MM.1S (cell line): ENCODE measurements around the gene CSGALNACT2.

Experiments
- DNase-seq: peaks from one replicate; pipeline ENCODE4 v3.0.0-alpha.2; 2015
- H2AFZ ChIP-seq: fragments of 300-600 bp; sonication (generic); 2 replicates; pipeline ENCODE4 v1.6.0; 2016; ENCODE audit warnings: antibody characterized with exemption, low read length
- H3F3A ChIP-seq: fragments of 300-600 bp; sonication (generic); 2 replicates; pipeline ENCODE4 v1.6.1; 2016; ENCODE audit warnings: mild to moderate bottlenecking, antibody characterized with exemption, low read length, moderate library complexity, mixed read lengths; ENCODE audit not compliant: insufficient read depth
- H3K27ac ChIP-seq: fragments of 300-600 bp; sonication (generic); 2 replicates; pipeline ENCODE4 v1.5.1; 2016; ENCODE audit warnings: mild to moderate bottlenecking, low read length
- H3K27me3 ChIP-seq: fragments of 300-600 bp; sonication (generic); replicated peaks from 2 replicates; pipeline ENCODE4 v1.6.0; 2016; ENCODE audit warnings: low read length; ENCODE audit not compliant: insufficient read depth
- H3K36me3 ChIP-seq: fragments of 300-600 bp; sonication (generic); replicated peaks from 2 replicates; pipeline ENCODE4 v1.6.1; 2016; ENCODE audit warnings: mild to moderate bottlenecking, low read length, mixed read lengths; ENCODE audit not compliant: insufficient read depth
- H3K4me1 ChIP-seq: fragments of 300-600 bp; sonication (generic); 2 replicates; pipeline ENCODE4 v1.6.1; 2016; ENCODE audit warnings: low read length, mixed read lengths
- H3K4me2 ChIP-seq: fragments of 300-600 bp; sonication (generic); 2 replicates; pipeline ENCODE4 v1.6.0; 2016; ENCODE audit warnings: low read depth, low read length
- H3K4me3 ChIP-seq: fragments of 300-600 bp; sonication (generic); 2 replicates; pipeline ENCODE4 v1.5.1; 2016; ENCODE audit warnings: low read length, mixed read lengths
- H3K79me2 ChIP-seq: fragments of 300-600 bp; sonication (generic); 2 replicates; pipeline ENCODE4 v1.6.1; 2016; ENCODE audit warnings: mixed run types, low read length, mixed read lengths
- H3K9ac ChIP-seq: fragments of 300-600 bp; sonication (generic); 2 replicates; pipeline ENCODE4 v1.6.1; 2016; ENCODE audit warnings: low read length, mixed read lengths
- H3K9me2 ChIP-seq: fragments of 300-600 bp; sonication (generic); replicated peaks from 2 replicates; pipeline ENCODE4 v1.6.1; 2016; ENCODE audit warnings: mild to moderate bottlenecking, low read length, mixed read lengths; ENCODE audit not compliant: insufficient read depth
- H3K9me3 ChIP-seq: fragments of 300-600 bp; sonication (generic); replicated peaks from 2 replicates; pipeline ENCODE4 v1.6.1; 2016; ENCODE audit warnings: mild to moderate bottlenecking, low read length, mixed read lengths; ENCODE audit not compliant: insufficient read depth
- H4K20me1 ChIP-seq: fragments of 300-600 bp; sonication (generic); 2 replicates; pipeline ENCODE4 v1.6.1; 2016; ENCODE audit warnings: mild to moderate bottlenecking, low read length, moderate library complexity, mixed read lengths; ENCODE audit not compliant: insufficient read depth
- CTCF ChIP-seq: fragments of 300-600 bp; sonication (generic); IDR thresholded peaks from 2 replicates; pipeline ENCODE4 v1.5.1; 2016; ENCODE audit warnings: antibody characterized with exemption, low read length, mixed read lengths
- EZH2 ChIP-seq: fragments of 300-600 bp; sonication (generic); optimal IDR thresholded peaks from 2 replicates; pipeline ENCODE3; 2017; ENCODE audit warnings: low read depth, mild to moderate bottlenecking, antibody characterized with exemption, low read length, mixed read lengths
- EZH2phosphoT487 ChIP-seq: fragments of 300-600 bp; sonication (generic); IDR thresholded peaks from 2 replicates; pipeline ENCODE4 v1.6.1; 2018; ENCODE audit warnings: antibody characterized with exemption, low read length

Gene CSGALNACT2

GRCh38 chr10:43151371-43151770 lies 13.1 kb downstream of the CSGALNACT2 start:
- no peak overlapping the region for H3K4me2 ChIP-seq
- no peak overlapping the region for H3K27ac ChIP-seq
- no peaks in the 10 kb centered on the region for H3K27me3 ChIP-seq
- H3K9ac ChIP-seq, result no peak overlapping the region
- DNase-seq, result no peak
- no peaks in the 10 kb centered on the region for H3K9me2 ChIP-seq
- peaks cover 99% of the 10 kb centered on the region for H3K79me2 ChIP-seq
- H3K4me1 ChIP-seq, result peaks cover 4% of the 10 kb centered on the region; the same call in 1 of the 2 replicates
- H3F3A ChIP-seq, result no peaks in the 10 kb centered on the region
- TF ChIP-seq CTCF, result no peak
- no peak for TF ChIP-seq EZH2
- TF ChIP-seq EZH2phosphoT487, result no peak
- H4K20me1 ChIP-seq, result peaks cover 16% of the 10 kb centered on the region; the same call in 1 of the 2 replicates
- no peaks in the 10 kb centered on the region for H3K36me3 ChIP-seq
- H2AFZ ChIP-seq, result no peak overlapping the region
- H3K4me3 ChIP-seq, result no peak overlapping the region
- H3K9me3 ChIP-seq, result no peaks in the 10 kb centered on the region

- Histone ChIP-seq H3K9me2 (no peaks in the 10 kb centered on the region), H3K9me3 (no peaks in the 10 kb centered on the region), H2AFZ (no peak overlapping the region), H3K4me1 (peaks cover 4% of the 10 kb centered on the region; the same call in 1 of the 2 replicates), H3K27ac (no peak overlapping the region), H3K79me2 (peaks cover 96% of the 10 kb centered on the region), H3K4me2 (no peak overlapping the region), H4K20me1 (peaks cover 16% of the 10 kb centered on the region; the same call in 1 of the 2 replicates), H3K4me3 (no peak overlapping the region), H3K9ac (no peak overlapping the region), H3F3A (no peaks in the 10 kb centered on the region), H3K27me3 (no peaks in the 10 kb centered on the region), H3K36me3 (no peaks in the 10 kb centered on the region)
- no peak for DNase-seq
- TF ChIP-seq EZH2phosphoT487, result no peak
- no peak for TF ChIP-seq CTCF
- no peak for TF ChIP-seq EZH2
Measured at GRCh38 chr10:43153901-43154300, 15.7 kb downstream of the CSGALNACT2 start.

GRCh38 chr10:43155221-43155620 lies 17.0 kb downstream of the CSGALNACT2 start:
- Histone ChIP-seq H3F3A (no peaks in the 10 kb centered on the region), H3K4me1 (peaks cover 3% of the 10 kb centered on the region; the same call in 1 of the 2 replicates), H4K20me1 (peaks cover 14% of the 10 kb centered on the region; the same call in 1 of the 2 replicates), H3K9me2 (no peaks in the 10 kb centered on the region), H2AFZ (no peak overlapping the region), H3K27ac (no peak overlapping the region), H3K4me2 (no peak overlapping the region), H3K27me3 (no peaks in the 10 kb centered on the region), H3K79me2 (peaks cover 88% of the 10 kb centered on the region), H3K9ac (no peak overlapping the region), H3K9me3 (no peaks in the 10 kb centered on the region), H3K4me3 (no peak overlapping the region), H3K36me3 (no peaks in the 10 kb centered on the region)
- TF ChIP-seq EZH2phosphoT487 (no peak), CTCF (no peak), EZH2 (no peak)
- DNase-seq, result no peak
